ENCODE measurements around the gene TAB3. TPM values are rescaled to one million over a fixed set of nuclear protein-coding genes. Genes with fewer than 3 reads are reported as not detected.

TAB3 gene
- total RNA-seq, 1 donor from 2014 or later, result 19.4 TPM

GRCh38 chrX:30824275-30824674 lies 64.8 kb downstream of the TAB3 start:
- TF ChIP-seq CTCF (conservative IDR thresholded peaks at IDR 0.05; ENCODE audit: low read depth, low read length), result no peak
- DNase-seq (ENCODE audit: low read depth), result no peak
- H3K4me3 ChIP-seq (ENCODE audit: low read depth, low read length), result no peak overlapping the region

DNA sequence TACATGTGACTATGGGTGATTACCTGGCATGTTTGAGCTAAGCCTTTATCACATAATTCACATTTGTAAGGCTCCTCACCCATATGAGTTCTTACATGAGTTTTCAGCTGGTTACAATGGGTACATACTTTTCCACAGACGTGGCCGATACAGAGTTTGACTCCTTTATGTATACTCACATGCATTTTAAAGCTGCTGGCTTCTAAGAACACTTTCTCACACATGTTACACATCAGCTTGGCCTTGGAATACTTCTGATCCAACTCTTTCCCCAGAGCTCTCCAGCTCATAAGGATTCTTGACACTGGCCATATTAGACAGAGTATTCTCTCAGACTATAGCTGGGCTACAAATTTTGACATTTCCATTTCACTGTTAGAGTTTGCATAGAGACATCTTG lies 66.3 kb downstream of the TAB3 start:
- TF ChIP-seq CTCF (conservative IDR thresholded peaks at IDR 0.05; ENCODE audit: low read depth, low read length), result no peak
- H3K4me3 ChIP-seq (ENCODE audit: low read depth, low read length), result no peak overlapping the region
- DNase-seq (ENCODE audit: low read depth), result no peak

- no peak for DNase-seq (ENCODE audit: low read depth)
- TF ChIP-seq CTCF (conservative IDR thresholded peaks at IDR 0.05; ENCODE audit: low read depth, low read length), result peak; percentile 27
- H3K4me3 ChIP-seq (ENCODE audit: low read depth, low read length), result no peak overlapping the region
Observed at GRCh38 chrX:30822068-30822681, 66.9 kb downstream of the TAB3 start.

GRCh38 chrX:30821116-30821515 lies 67.9 kb downstream of the TAB3 start:
- no peak for TF ChIP-seq CTCF (conservative IDR thresholded peaks at IDR 0.05; ENCODE audit: low read depth, low read length)
- no peak for DNase-seq (ENCODE audit: low read depth)
- H3K4me3 ChIP-seq (ENCODE audit: low read depth, low read length), result no peak overlapping the region

DNA sequence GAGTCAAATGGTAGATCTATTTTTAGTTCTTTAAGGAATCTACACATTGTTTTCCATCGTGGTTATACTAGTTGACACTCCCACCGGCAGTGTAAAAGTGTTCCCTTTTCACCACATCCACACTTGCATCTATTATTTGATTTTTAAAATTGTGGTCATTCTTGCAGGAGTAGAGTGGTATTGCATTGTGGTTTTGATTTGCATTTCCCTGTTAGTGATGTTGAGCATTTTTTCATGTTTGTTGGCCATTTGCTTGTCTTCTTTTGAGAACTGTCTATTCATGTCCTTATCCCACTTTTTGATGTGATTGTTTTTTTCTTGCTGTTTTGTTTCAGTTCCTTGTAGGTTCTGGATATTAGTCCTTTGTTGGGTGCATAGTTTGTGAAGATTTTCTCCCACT lies 70.0 kb downstream of the TAB3 start:
- DNase-seq (ENCODE audit: low read depth), result no peak
- H3K4me3 ChIP-seq (ENCODE audit: low read depth, low read length), result no peak overlapping the region
- TF ChIP-seq CTCF (conservative IDR thresholded peaks at IDR 0.05; ENCODE audit: low read depth, low read length), result no peak

GRCh38 chrX:30816079-30816478 lies 73.0 kb downstream of the TAB3 start:
- no peak overlapping the region for H3K4me3 ChIP-seq (ENCODE audit: low read depth, low read length)
- no peak for TF ChIP-seq CTCF (conservative IDR thresholded peaks at IDR 0.05; ENCODE audit: low read depth, low read length)
- DNase-seq (ENCODE audit: low read depth), result no peak

DNA sequence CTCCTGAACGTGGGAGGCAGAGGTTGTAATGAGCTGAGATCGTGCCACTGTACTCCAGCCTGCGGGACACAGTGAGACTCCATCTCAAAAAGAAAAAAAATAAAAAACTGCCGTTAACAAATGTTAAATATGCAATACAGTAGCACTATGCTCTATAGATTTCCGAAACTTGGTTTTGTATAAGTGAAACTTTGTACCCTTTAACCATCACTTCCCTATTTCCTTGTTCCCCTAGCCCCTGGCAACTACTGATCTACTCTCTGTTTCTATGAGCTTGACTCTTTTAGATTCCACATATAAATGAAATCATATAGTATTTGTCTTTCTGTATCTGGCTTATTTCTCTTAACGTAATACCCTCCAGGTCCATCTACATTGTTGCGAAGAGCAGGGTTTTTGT lies 74.1 kb downstream of the TAB3 start:
- DNase-seq (ENCODE audit: low read depth), result no peak
- no peak for TF ChIP-seq CTCF (conservative IDR thresholded peaks at IDR 0.05; ENCODE audit: low read depth, low read length)
- no peak overlapping the region for H3K4me3 ChIP-seq (ENCODE audit: low read depth, low read length)

Data from epithelial cell of proximal tubule (primary cell).